ENCODE data around the gene THEMIS2. TPM values are rescaled to one million over a fixed set of nuclear protein-coding genes. Genes with fewer than 3 reads are reported as not detected.

THEMIS2 gene
- polyA plus RNA-seq, 1 donor (not counting 4 experiments of a cell fraction or from before 2014, with no cell fraction given), result 1.3 TPM

GRCh38 chr1:27862671-27863537 lies 9.4 kb upstream of the THEMIS2 start:
- Histone ChIP-seq H3K9ac (ENCODE audit: control insufficient read depth, extremely low read depth, insufficient read depth, low read length) (peak overlapping the region; percentile 46), H3K9me3 (ENCODE audit: control insufficient read depth, low read depth, low read length) (no peaks in the 10 kb centered on the region), H2AFZ (ENCODE audit: control insufficient read depth, low read length) (peak overlapping the region; percentile 39), H4K20me1 (ENCODE audit: control insufficient read depth, extremely low read depth, insufficient read depth, low read length) (no peaks in the 10 kb centered on the region), H3K9me1 (ENCODE audit: control insufficient read depth, extremely low read depth, insufficient read depth, low read length) (no peaks in the 10 kb centered on the region), H3K27me3 (ENCODE audit: control insufficient read depth, extremely low read depth, insufficient read depth, low read length) (no peaks in the 10 kb centered on the region), H3K36me3 (ENCODE audit: control insufficient read depth in 2 of 2, extremely low read depth in 1 of 2, insufficient read depth in 2 of 2, low read length in 2 of 2) (no peaks in the 10 kb centered on the region), H3K4me3 (ENCODE audit: control insufficient read depth in 2 of 3, extremely low read depth in 1 of 3, insufficient read depth in 2 of 3, low read depth in 1 of 3, low read length in 3 of 3) (no peak overlapping the region), H3K27ac (ENCODE audit: control insufficient read depth, insufficient read depth, low read length) (peak overlapping the region; percentile 73), H3K4me2 (ENCODE audit: control insufficient read depth, extremely low read depth, insufficient read depth, low read depth, low read length) (peak overlapping the region; percentile 6), H3K79me2 (ENCODE audit: control insufficient read depth, insufficient read depth, low read length) (no peaks in the 10 kb centered on the region), H3K4me1 (ENCODE audit: control insufficient read depth, extremely low read depth, insufficient read depth, low read length) (peaks cover 22% of the 10 kb centered on the region)
- peak; percentile 30 for DNase-seq (ENCODE audit: low read depth, low spot score)
- dilution Hi-C loops (cut with MboI; ENCODE audit: extremely low pct_ligation_motif_present, low sequenced_read_pairs), result no loop called here
- TF ChIP-seq, protein P1, sequence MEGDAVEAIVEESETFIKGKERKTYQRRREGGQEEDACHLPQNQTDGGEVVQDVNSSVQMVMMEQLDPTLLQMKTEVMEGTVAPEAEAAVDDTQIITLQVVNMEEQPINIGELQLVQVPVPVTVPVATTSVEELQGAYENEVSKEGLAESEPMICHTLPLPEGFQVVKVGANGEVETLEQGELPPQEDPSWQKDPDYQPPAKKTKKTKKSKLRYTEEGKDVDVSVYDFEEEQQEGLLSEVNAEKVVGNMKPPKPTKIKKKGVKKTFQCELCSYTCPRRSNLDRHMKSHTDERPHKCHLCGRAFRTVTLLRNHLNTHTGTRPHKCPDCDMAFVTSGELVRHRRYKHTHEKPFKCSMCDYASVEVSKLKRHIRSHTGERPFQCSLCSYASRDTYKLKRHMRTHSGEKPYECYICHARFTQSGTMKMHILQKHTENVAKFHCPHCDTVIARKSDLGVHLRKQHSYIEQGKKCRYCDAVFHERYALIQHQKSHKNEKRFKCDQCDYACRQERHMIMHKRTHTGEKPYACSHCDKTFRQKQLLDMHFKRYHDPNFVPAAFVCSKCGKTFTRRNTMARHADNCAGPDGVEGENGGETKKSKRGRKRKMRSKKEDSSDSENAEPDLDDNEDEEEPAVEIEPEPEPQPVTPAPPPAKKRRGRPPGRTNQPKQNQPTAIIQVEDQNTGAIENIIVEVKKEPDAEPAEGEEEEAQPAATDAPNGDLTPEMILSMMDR (optimal IDR thresholded peaks at IDR 0.05 in 1 of 3, IDR thresholded peaks at IDR 0.05 in 1 of 3, conservative IDR thresholded peaks at IDR 0.05 in 1 of 3; ENCODE audit: extremely low read depth in 1 of 3, insufficient read depth in 2 of 3, low read length in 3 of 3), result no peak
- no peak for TF ChIP-seq EZH2 (IDR thresholded peaks at IDR 0.05; ENCODE audit: low read length)
- FAIRE-seq, result peak; percentile 85

- no peak for TF ChIP-seq EZH2 (IDR thresholded peaks at IDR 0.05; ENCODE audit: low read length)
- TF ChIP-seq, protein P1 (optimal IDR thresholded peaks at IDR 0.05 in 1 of 3, IDR thresholded peaks at IDR 0.05 in 1 of 3, conservative IDR thresholded peaks at IDR 0.05 in 1 of 3; ENCODE audit: extremely low read depth in 1 of 3, insufficient read depth in 2 of 3, low read length in 3 of 3), result no peak
- H3K9ac ChIP-seq (ENCODE audit: control insufficient read depth, extremely low read depth, insufficient read depth, low read length), result peak overlapping the region; percentile 46
- no peaks in the 10 kb centered on the region for H3K36me3 ChIP-seq (ENCODE audit: control insufficient read depth in 2 of 2, extremely low read depth in 1 of 2, insufficient read depth in 2 of 2, low read length in 2 of 2)
- H4K20me1 ChIP-seq (ENCODE audit: control insufficient read depth, extremely low read depth, insufficient read depth, low read length), result no peaks in the 10 kb centered on the region
- dilution Hi-C loops (cut with MboI; ENCODE audit: extremely low pct_ligation_motif_present, low sequenced_read_pairs), result no loop called here
- H3K9me3 ChIP-seq (ENCODE audit: control insufficient read depth, low read depth, low read length), result no peaks in the 10 kb centered on the region
- peaks cover 20% of the 10 kb centered on the region for H3K4me1 ChIP-seq (ENCODE audit: control insufficient read depth, extremely low read depth, insufficient read depth, low read length)
- peak overlapping the region; percentile 73 for H3K27ac ChIP-seq (ENCODE audit: control insufficient read depth, insufficient read depth, low read length)
- no peaks in the 10 kb centered on the region for H3K79me2 ChIP-seq (ENCODE audit: control insufficient read depth, insufficient read depth, low read length)
- H3K4me3 ChIP-seq (ENCODE audit: control insufficient read depth in 2 of 3, extremely low read depth in 1 of 3, insufficient read depth in 2 of 3, low read depth in 1 of 3, low read length in 3 of 3), result no peak overlapping the region
- H3K27me3 ChIP-seq (ENCODE audit: control insufficient read depth, extremely low read depth, insufficient read depth, low read length), result no peaks in the 10 kb centered on the region
- no peaks in the 10 kb centered on the region for H3K9me1 ChIP-seq (ENCODE audit: control insufficient read depth, extremely low read depth, insufficient read depth, low read length)
- FAIRE-seq, result no peak
- H3K4me2 ChIP-seq (ENCODE audit: control insufficient read depth, extremely low read depth, insufficient read depth, low read depth, low read length), result peak overlapping the region; percentile 6
- no peak for DNase-seq (ENCODE audit: low read depth, low spot score)
- no peak overlapping the region for H2AFZ ChIP-seq (ENCODE audit: control insufficient read depth, low read length)
Observed at GRCh38 chr1:27863538-27863915, 8.8 kb upstream of the THEMIS2 start.
